Natural killer cell (primary cell): ENCODE data around the gene CNNM3. TPM values are rescaled to one million over a fixed set of nuclear protein-coding genes. Genes with fewer than 3 reads are reported as not detected.

Experiments used
- ATAC-seq, 3 donors: fragments of 150-1000 bp in 2 of 3; fragments of 200-7000 bp in 1 of 3; cut with Tn5 transposase; 1 replicate in 1 of 3; 2 replicates in 2 of 3; pipeline ENCODE4 v1.10.0; 2021; ENCODE audit warnings: mild to moderate bottlenecking in 2 of 3, moderate library complexity in 2 of 3
- DNase-seq, 2 donors: peaks; one replicate each; pipeline versions ENCODE4 v3.0.0 to v3.0.0-alpha.2; 2013 to 2021; ENCODE audit warnings: mixed read lengths in 1 of 2
- H3K27ac ChIP-seq: one replicate; pipeline ENCODE4 v1.5.1; 2013; ENCODE audit warnings: mild to moderate bottlenecking, low read length
- H3K27me3 ChIP-seq: one replicate; pipeline ENCODE4 v1.6.1; 2013; ENCODE audit warnings: low read length; ENCODE audit not compliant: control insufficient read depth, insufficient read depth
- H3K36me3 ChIP-seq: one replicate; pipeline ENCODE4 v1.6.1; 2013; ENCODE audit warnings: low read length; ENCODE audit not compliant: control insufficient read depth, insufficient read depth
- H3K4me1 ChIP-seq: one replicate; pipeline ENCODE4 v1.6.1; 2013; ENCODE audit warnings: low read length; ENCODE audit not compliant: control insufficient read depth, insufficient read depth
- H3K4me3 ChIP-seq: one replicate; pipeline ENCODE4 v1.5.1; 2013; ENCODE audit warnings: low read length
- H3K9me3 ChIP-seq: one replicate; pipeline ENCODE4 v1.6.1; 2013; ENCODE audit warnings: low read length; ENCODE audit not compliant: control insufficient read depth, insufficient read depth
- H3K27ac Mint-ChIP-seq, 2 donors: one replicate each; pipeline ENCODE4 v1.8.0; 2022; ENCODE audit warnings: mild to moderate bottlenecking in 2 of 2, mixed read lengths in 2 of 2, moderate library complexity in 1 of 2
- H3K27me3 Mint-ChIP-seq, 2 donors: one replicate each; pipeline ENCODE4 v1.8.0; 2022; ENCODE audit warnings: low read depth in 2 of 2, mixed read lengths in 2 of 2
- H3K36me3 Mint-ChIP-seq: one replicate; pipeline ENCODE4 v1.8.0; 2022; ENCODE audit warnings: mixed read lengths
- H3K4me1 Mint-ChIP-seq, 2 donors: one replicate each; pipeline ENCODE4 v1.8.0; 2022; ENCODE audit warnings: mixed read lengths in 2 of 2
- H3K4me3 Mint-ChIP-seq: one replicate; pipeline ENCODE4 v1.8.0; 2022; ENCODE audit warnings: mild to moderate bottlenecking, moderate library complexity, mixed read lengths
- H3K9me3 Mint-ChIP-seq, 2 donors: one replicate each; pipeline ENCODE4 v1.8.0; 2022; ENCODE audit warnings: mixed read lengths in 2 of 2
- WGBS: methylation state at CpG from one replicate; pipeline ENCODE4 v1.1.7; 2013; ENCODE audit warnings: missing lambda C conversion rate; ENCODE audit not compliant: insufficient coverage; 5-methylcytosine and 5-hydroxymethylcytosine counted together
- intact Hi-C: fragments of 100-400 bp; cut with micrococcal nuclease; formaldehyde crosslinking; loops from one replicate; pipeline ENCODE4 v1.14.2; 2022
- total RNA-seq, 4 donors: library from RNA; stranded (reverse); fragments of 120-200 nt in 1 of 4; gene quantifications; one replicate each; pipeline versions ENCODE4 v1.2.3 to v1.2.4, GENCODE V29; 2013 to 2022
- TF ChIP-seq, protein P1 (sequence below): fragments of 200-600 bp; IDR thresholded peaks from one replicate; pipeline ENCODE4 v1.8.0; 2022; ENCODE audit warnings: antibody characterized with exemption

The CNNM3 gene
- total RNA-seq, 3 donors from 2014 or later (not counting 1 experiment from before 2014, with no cell fraction given), result 33.8 to 55.2 (median 45.6) TPM

- Mint-ChIP-seq H3K4me1 (peaks cover 18 to 33% of the 10 kb centered on the region in 2 donors), H3K27ac (no peak overlapping the region), H3K9me3 (no peaks in the 10 kb centered on the region), H3K4me3 (peak overlapping the region; percentile 17), H3K36me3 (no peaks in the 10 kb centered on the region), H3K27me3 (no peaks in the 10 kb centered on the region)
- DNase-seq, result peak in 1 of 2 donors; percentile 68
- WGBS, result 65% methylated on average over 17 of the region's 18 CpGs
- TF ChIP-seq, protein P1, sequence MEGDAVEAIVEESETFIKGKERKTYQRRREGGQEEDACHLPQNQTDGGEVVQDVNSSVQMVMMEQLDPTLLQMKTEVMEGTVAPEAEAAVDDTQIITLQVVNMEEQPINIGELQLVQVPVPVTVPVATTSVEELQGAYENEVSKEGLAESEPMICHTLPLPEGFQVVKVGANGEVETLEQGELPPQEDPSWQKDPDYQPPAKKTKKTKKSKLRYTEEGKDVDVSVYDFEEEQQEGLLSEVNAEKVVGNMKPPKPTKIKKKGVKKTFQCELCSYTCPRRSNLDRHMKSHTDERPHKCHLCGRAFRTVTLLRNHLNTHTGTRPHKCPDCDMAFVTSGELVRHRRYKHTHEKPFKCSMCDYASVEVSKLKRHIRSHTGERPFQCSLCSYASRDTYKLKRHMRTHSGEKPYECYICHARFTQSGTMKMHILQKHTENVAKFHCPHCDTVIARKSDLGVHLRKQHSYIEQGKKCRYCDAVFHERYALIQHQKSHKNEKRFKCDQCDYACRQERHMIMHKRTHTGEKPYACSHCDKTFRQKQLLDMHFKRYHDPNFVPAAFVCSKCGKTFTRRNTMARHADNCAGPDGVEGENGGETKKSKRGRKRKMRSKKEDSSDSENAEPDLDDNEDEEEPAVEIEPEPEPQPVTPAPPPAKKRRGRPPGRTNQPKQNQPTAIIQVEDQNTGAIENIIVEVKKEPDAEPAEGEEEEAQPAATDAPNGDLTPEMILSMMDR, result no peak
- peaks cover 55% of the 10 kb centered on the region for H3K4me1 ChIP-seq
- H3K9me3 ChIP-seq, result no peaks in the 10 kb centered on the region
- H3K27me3 ChIP-seq, result no peaks in the 10 kb centered on the region
- H3K36me3 ChIP-seq, result no peaks in the 10 kb centered on the region
- intact Hi-C loops, result no loop called here
- H3K27ac ChIP-seq, result no peak overlapping the region
- H3K4me3 ChIP-seq, result no peak overlapping the region
- ATAC-seq, result no peak
These were observed 58.2 kb downstream of the CNNM3 start for GRCh38 chr2:96874198-96874831.

- no peak for ATAC-seq
- H3K27me3 Mint-ChIP-seq, result no peaks in the 10 kb centered on the region
- no peak overlapping the region for H3K4me3 Mint-ChIP-seq
- H3K9me3 Mint-ChIP-seq, result no peaks in the 10 kb centered on the region
- no peaks in the 10 kb centered on the region for H3K9me3 ChIP-seq
- intact Hi-C loops, result loop anchor here (5.0 kb wide), 1 partner anchor 37 kb away; no protein-coding TSS in a partner anchor
- no peaks in the 10 kb centered on the region for H3K36me3 Mint-ChIP-seq
- TF ChIP-seq, protein P1, result no peak
- H3K27me3 ChIP-seq, result no peaks in the 10 kb centered on the region
- H3K36me3 ChIP-seq, result no peaks in the 10 kb centered on the region
- H3K27ac Mint-ChIP-seq, result peak overlapping the region in 1 of 2 donors; percentile 80
- no peak overlapping the region for H3K27ac ChIP-seq
- WGBS, result 90% methylated on average over 14 of the region's 14 CpGs
- no peak overlapping the region for H3K4me3 ChIP-seq
- peaks cover 14 to 28% of the 10 kb centered on the region in 2 donors for H3K4me1 Mint-ChIP-seq
- no peak for DNase-seq
- peaks cover 48% of the 10 kb centered on the region for H3K4me1 ChIP-seq
These were observed 59.6 kb downstream of the CNNM3 start for GRCh38 chr2:96875498-96876268.

GRCh38 chr2:96876269-96877041, 60.4 kb downstream of the CNNM3 start:
- intact Hi-C loops, result loop anchor here (5.0 kb wide), 1 partner anchor 36 kb away; no protein-coding TSS in a partner anchor
- no peaks in the 10 kb centered on the region for H3K36me3 Mint-ChIP-seq
- H3K9me3 ChIP-seq, result no peaks in the 10 kb centered on the region
- H3K27me3 ChIP-seq, result no peaks in the 10 kb centered on the region
- peaks cover 42% of the 10 kb centered on the region for H3K4me1 ChIP-seq
- H3K9me3 Mint-ChIP-seq, result no peaks in the 10 kb centered on the region
- H3K36me3 ChIP-seq, result no peaks in the 10 kb centered on the region
- H3K4me3 Mint-ChIP-seq, result no peak overlapping the region
- no peak overlapping the region for H3K4me3 ChIP-seq
- no peak for DNase-seq
- H3K27ac ChIP-seq, result no peak overlapping the region
- WGBS, result 76% methylated on average over 15 of the region's 16 CpGs
- ATAC-seq, result peak; percentile 9 to 57 (median 36)
- peaks cover 9 to 23% of the 10 kb centered on the region in 2 donors for H3K4me1 Mint-ChIP-seq
- TF ChIP-seq, protein P1, result no peak
- no peaks in the 10 kb centered on the region for H3K27me3 Mint-ChIP-seq
- peak overlapping the region in 1 of 2 donors; percentile 80 for H3K27ac Mint-ChIP-seq
